Measurements from ENCODE around the gene MMP24OS. TPM values are rescaled to one million over a fixed set of nuclear protein-coding genes. Genes with fewer than 3 reads are reported as not detected.

The MMP24OS gene
- total RNA-seq, 1 donor from 2014 or later = 34.0 TPM

DNA sequence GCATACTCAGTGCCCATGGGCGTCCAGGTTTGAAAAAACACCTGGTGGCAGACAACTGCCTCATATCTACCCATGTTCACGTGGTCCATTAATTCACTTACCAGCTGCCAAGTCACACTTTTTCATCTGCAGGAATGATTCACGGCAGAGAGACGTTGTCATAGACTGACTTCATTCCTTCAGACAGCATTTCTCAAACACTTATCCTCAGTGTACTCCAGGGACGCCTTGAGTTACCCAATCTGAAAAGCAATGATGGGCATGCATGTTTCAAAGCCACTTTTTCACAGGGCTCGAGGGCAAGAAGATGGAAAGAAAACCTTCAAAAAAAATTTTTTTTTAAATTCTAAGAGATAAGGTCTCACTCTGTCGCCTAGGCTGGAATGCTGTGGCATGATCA lies 6.0 kb downstream of the MMP24OS start:
- no peak for DNase-seq (ENCODE audit: low read depth, low spot score)
- Mint-ChIP-seq H3K9me3 (no peaks in the 10 kb centered on the region), H3K4me3 (no peak overlapping the region), H3K36me3 (ENCODE audit: low read depth) (peaks cover 2% of the 10 kb centered on the region), H3K27ac (ENCODE audit: unreplicated experiment) (no peak overlapping the region), H3K27me3 (ENCODE audit: low read depth) (no peaks in the 10 kb centered on the region), H3K4me1 (peaks cover 5% of the 10 kb centered on the region)
- TF ChIP-seq CTCF (conservative IDR thresholded peaks at IDR 0.05) = no peak

- Mint-ChIP-seq H3K27me3 (ENCODE audit: low read depth) (no peaks in the 10 kb centered on the region), H3K4me3 (no peak overlapping the region), H3K9me3 (no peaks in the 10 kb centered on the region), H3K4me1 (peaks cover 5% of the 10 kb centered on the region), H3K36me3 (ENCODE audit: low read depth) (peaks cover 5% of the 10 kb centered on the region), H3K27ac (ENCODE audit: unreplicated experiment) (no peak overlapping the region)
- no peak for DNase-seq (ENCODE audit: low read depth, low spot score)
- no peak for TF ChIP-seq CTCF (conservative IDR thresholded peaks at IDR 0.05)
Observed at GRCh38 chr20:35271073-35271882, 6.6 kb downstream of the MMP24OS start.

DNA sequence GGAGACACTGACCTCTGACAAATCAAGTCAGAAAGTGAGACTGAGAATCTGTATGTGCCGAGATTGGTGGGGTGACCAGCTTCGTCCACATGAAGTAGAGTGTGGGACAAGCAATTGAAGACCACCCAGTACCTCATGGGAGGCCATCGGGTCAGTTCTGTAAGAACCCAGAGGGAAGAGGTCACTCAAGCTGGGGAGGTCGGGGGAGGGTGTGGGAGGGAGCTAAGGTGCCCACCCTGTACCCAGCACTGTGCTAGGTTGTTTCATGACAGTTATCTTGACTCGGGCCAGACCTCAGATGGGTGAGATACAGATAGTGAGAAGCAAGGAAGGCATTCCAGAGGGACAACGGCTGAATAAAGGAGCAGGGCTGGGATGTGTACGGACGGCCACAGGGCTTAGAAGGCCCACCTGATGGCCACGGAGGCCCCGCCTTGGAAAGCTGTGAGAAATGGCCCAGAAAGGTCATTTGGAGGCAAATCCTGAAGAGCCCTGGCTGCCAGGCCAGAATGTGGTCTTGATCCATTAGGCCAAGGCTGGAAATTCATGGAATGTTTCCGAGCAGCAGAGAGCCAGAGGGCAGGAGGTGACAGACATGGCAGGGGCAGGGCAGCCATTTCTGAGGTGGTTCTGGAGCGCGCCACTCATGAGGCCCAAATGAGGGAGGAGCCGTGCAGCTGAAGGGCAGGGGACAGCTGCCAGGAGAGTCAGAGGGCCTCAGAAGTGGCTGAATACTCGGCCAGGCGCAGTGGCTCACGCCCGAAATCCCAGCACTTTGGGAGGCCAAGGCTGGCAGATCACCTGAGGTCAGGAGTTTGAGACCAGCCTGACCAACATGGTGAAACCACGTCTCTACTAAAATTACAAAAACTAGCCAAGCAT lies 7.7 kb downstream of the MMP24OS start:
- H3K9me3 Mint-ChIP-seq = no peaks in the 10 kb centered on the region
- peaks cover 5% of the 10 kb centered on the region for H3K36me3 Mint-ChIP-seq (ENCODE audit: low read depth)
- peaks cover 5% of the 10 kb centered on the region for H3K4me1 Mint-ChIP-seq
- DNase-seq (ENCODE audit: low read depth, low spot score) = no peak
- H3K27me3 Mint-ChIP-seq (ENCODE audit: low read depth) = no peaks in the 10 kb centered on the region
- no peak for TF ChIP-seq CTCF (conservative IDR thresholded peaks at IDR 0.05)
- H3K4me3 Mint-ChIP-seq = no peak overlapping the region
- no peak overlapping the region for H3K27ac Mint-ChIP-seq (ENCODE audit: unreplicated experiment)

DNA sequence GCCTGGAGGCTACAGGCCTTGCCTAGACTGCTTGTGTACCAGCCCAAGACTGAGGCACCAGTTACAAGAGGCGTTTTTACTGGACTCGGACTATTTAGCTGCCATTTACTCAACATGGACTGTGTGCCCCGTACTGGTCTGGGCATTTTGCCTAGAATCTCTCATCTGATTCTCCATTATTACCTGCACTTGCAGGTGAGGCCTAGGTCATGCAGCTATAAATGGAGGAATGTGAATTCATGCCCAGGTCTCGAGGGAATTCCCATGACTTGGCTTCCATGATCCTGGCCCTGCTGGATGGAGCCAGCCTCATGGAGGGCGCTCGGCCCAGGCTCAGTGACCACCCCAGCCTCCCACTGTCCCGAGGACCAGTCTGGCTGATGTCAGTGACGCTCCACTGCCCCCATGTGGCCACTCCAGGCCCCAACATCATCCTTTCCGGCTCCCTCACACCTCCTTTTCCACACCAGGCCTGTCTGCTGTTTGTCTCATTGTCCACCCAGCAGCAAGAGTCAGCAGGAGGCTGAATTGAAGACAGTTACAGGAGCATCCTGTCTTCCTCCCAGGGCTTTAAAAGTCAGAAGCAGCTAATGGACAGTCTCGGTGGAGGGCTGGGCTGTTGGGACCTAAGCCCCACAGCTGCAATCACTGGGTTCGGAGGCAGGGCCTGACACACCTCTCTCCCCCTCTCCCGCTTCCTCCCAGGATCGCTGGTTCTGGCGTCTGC lies 8.7 kb downstream of the MMP24OS start:
- peaks cover 5% of the 10 kb centered on the region for H3K4me1 Mint-ChIP-seq
- TF ChIP-seq CTCF (conservative IDR thresholded peaks at IDR 0.05) = peak; percentile 80
- H3K36me3 Mint-ChIP-seq (ENCODE audit: low read depth) = peaks cover 5% of the 10 kb centered on the region
- peak; percentile 78 for DNase-seq (ENCODE audit: low read depth, low spot score)
- no peaks in the 10 kb centered on the region for H3K27me3 Mint-ChIP-seq (ENCODE audit: low read depth)
- H3K27ac Mint-ChIP-seq (ENCODE audit: unreplicated experiment) = peak overlapping the region; percentile 19
- no peaks in the 10 kb centered on the region for H3K9me3 Mint-ChIP-seq
- no peak overlapping the region for H3K4me3 Mint-ChIP-seq

DNA sequence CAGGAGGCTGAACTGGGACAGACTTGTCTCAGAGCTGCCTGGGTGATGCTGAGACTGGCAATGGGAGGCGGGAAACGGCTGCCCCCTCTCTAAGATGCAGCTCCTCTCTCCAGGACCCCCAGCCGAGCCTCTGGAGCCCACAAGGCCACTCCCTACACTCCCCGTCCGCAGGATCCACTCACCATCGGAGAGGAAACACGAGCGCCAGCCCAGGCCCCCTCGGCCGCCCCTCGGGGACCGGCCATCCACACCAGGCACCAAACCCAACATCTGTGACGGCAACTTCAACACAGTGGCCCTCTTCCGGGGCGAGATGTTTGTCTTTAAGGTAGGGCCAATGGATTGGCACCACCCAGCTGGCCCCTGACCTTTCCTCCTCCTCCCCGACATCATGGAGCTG lies 10.8 kb downstream of the MMP24OS start:
- H3K27me3 Mint-ChIP-seq (ENCODE audit: low read depth) = peaks cover 3% of the 10 kb centered on the region
- no peak for TF ChIP-seq CTCF (conservative IDR thresholded peaks at IDR 0.05)
- no peak overlapping the region for H3K27ac Mint-ChIP-seq (ENCODE audit: unreplicated experiment)
- H3K36me3 Mint-ChIP-seq (ENCODE audit: low read depth) = peaks cover 5% of the 10 kb centered on the region
- peaks cover 15% of the 10 kb centered on the region for H3K4me1 Mint-ChIP-seq
- H3K9me3 Mint-ChIP-seq = no peaks in the 10 kb centered on the region
- no peak overlapping the region for H3K4me3 Mint-ChIP-seq
- no peak for DNase-seq (ENCODE audit: low read depth, low spot score)

Data from neural crest cell (in vitro differentiated cells).